Hematopoietic multipotent progenitor cell treated with erythropoietin and hydrocortisone succinate and interleukin-3 and kit ligand, for 4 days (in vitro differentiated cells): ENCODE results near the gene STIM1.
A peak's percentile ranks its signal among the peaks of the same experiment; 100 is the strongest.

ENCODE experiments used
- DNase-seq: peaks from one replicate; pipeline ENCODE4 v3.0.0-alpha.2; 2015

STIM1 gene

GRCh38 chr11:3955299-3955665 lies 99.8 kb downstream of the STIM1 start:
- no peak for DNase-seq

- DNase-seq: no peak
Measured at GRCh38 chr11:3956038-3956437, 100.6 kb downstream of the STIM1 start.

GRCh38 chr11:3956748-3957147 lies 101.3 kb downstream of the STIM1 start:
- DNase-seq: no peak

- no peak for DNase-seq
Measured at GRCh38 chr11:3957437-3957836, 102.0 kb downstream of the STIM1 start.

- no peak for DNase-seq
Measured at GRCh38 chr11:3958281-3958680, 102.8 kb downstream of the STIM1 start.

GRCh38 chr11:3959015-3959902 lies 103.8 kb downstream of the STIM1 start:
- peak; percentile 50 for DNase-seq

- DNase-seq: peak; percentile 56
Measured at GRCh38 chr11:3959903-3960265, 104.4 kb downstream of the STIM1 start.

- no peak for DNase-seq
Measured at GRCh38 chr11:3962406-3962840, 107.0 kb downstream of the STIM1 start.

- DNase-seq: no peak
Measured at GRCh38 chr11:3964056-3964455, 108.6 kb downstream of the STIM1 start.

- peak; percentile 52 for DNase-seq
Measured at GRCh38 chr11:3964935-3965604, 109.6 kb downstream of the STIM1 start.

- no peak for DNase-seq
Measured at GRCh38 chr11:3967695-3968094, 112.2 kb downstream of the STIM1 start.

GRCh38 chr11:3969200-3969599 lies 113.7 kb downstream of the STIM1 start:
- DNase-seq: no peak

- peak; percentile 55 for DNase-seq
Measured at GRCh38 chr11:3969613-3970012, 114.1 kb downstream of the STIM1 start.

GRCh38 chr11:3970108-3970507 lies 114.6 kb downstream of the STIM1 start:
- no peak for DNase-seq

GRCh38 chr11:3971756-3972404 lies 116.4 kb downstream of the STIM1 start:
- DNase-seq: peak; percentile 58

GRCh38 chr11:3972431-3972830 lies 117.0 kb downstream of the STIM1 start:
- no peak for DNase-seq

GRCh38 chr11:3977078-3977477 lies 121.6 kb downstream of the STIM1 start:
- DNase-seq: peak; percentile 38

- no peak for DNase-seq
Measured at GRCh38 chr11:3981084-3981633, 125.7 kb downstream of the STIM1 start.

GRCh38 chr11:3982431-3982830 lies 127.0 kb downstream of the STIM1 start:
- DNase-seq: no peak

- no peak for DNase-seq
Measured at GRCh38 chr11:3983101-3983500, 127.6 kb downstream of the STIM1 start.

GRCh38 chr11:3984896-3985295 lies 129.4 kb downstream of the STIM1 start:
- DNase-seq: peak; percentile 85

GRCh38 chr11:3985631-3986030 lies 130.2 kb downstream of the STIM1 start:
- DNase-seq: no peak

- no peak for DNase-seq
Measured at GRCh38 chr11:3986301-3986700, 130.8 kb downstream of the STIM1 start.
